GM10266 (cell line): Measurements from ENCODE around the gene EPHA2.

ENCODE experiments used
- DNase-seq: peaks from one replicate; pipeline ENCODE4 v3.0.0; 2012; ENCODE audit errors: extremely low spot score
- CTCF ChIP-seq: IDR thresholded peaks from 2 replicates; pipeline ENCODE4 v1.5.1; 2012; ENCODE audit warnings: mild to moderate bottlenecking, low read depth; ENCODE audit not compliant: control insufficient read depth, insufficient read depth; ENCODE audit errors: missing control alignments

Gene EPHA2

GRCh38 chr1:16092923-16093511 lies 62.9 kb downstream of the EPHA2 start:
- no peak for DNase-seq
- TF ChIP-seq CTCF: no peak

GRCh38 chr1:16092097-16092922 lies 63.6 kb downstream of the EPHA2 start:
- DNase-seq: no peak
- no peak for TF ChIP-seq CTCF

- no peak for TF ChIP-seq CTCF
- DNase-seq: no peak
These were observed 64.6 kb downstream of the EPHA2 start for GRCh38 chr1:16091296-16091695.

- no peak for TF ChIP-seq CTCF
These were observed 65.6 kb downstream of the EPHA2 start for GRCh38 chr1:16090076-16090826.

GRCh38 chr1:16088996-16089395 lies 66.9 kb downstream of the EPHA2 start:
- no peak for DNase-seq
- TF ChIP-seq CTCF: no peak

More at GRCh38 chr1:16090076-16090826, 65.6 kb downstream of the EPHA2 start:
- DNase-seq: no peak

- DNase-seq: no peak
- TF ChIP-seq CTCF: no peak
These were observed 67.4 kb downstream of the EPHA2 start for GRCh38 chr1:16088351-16088911.
